Transverse colon (tissue), 3 donors: ENCODE results near the gene KCTD2.
"Not testable (repeated sequence)": the region's sequence is repeated elsewhere in the genome, so short reads cannot be mapped to it uniquely, and the experiment has no call there.

Experiments
- CTCF ChIP-seq, 5 experiments: fragments of 200-600 bp in 3 of 5; fragments of 450-650 bp in 2 of 5; sonication (generic) in 3 of 5; IDR thresholded peaks; 1 replicate in 2 of 5; 2 replicates in 3 of 5; pipeline ENCODE4 v1.5.1; 2016 to 2017; ENCODE audit warnings: antibody characterized with exemption in 5 of 5, inconsistent platforms in 3 of 5, mild to moderate bottlenecking in 2 of 5, moderate library complexity in 1 of 5
- POLR2A ChIP-seq: fragments of 450-650 bp; IDR thresholded peaks from one replicate; pipeline ENCODE4 v1.6.1; 2016; ENCODE audit warnings: antibody characterized with exemption, mild to moderate bottlenecking, moderate library complexity

GRCh38 chr17:75043789-75044188 is 3.2 kb upstream of the KCTD2 start:
- TF ChIP-seq CTCF (IDR thresholded peaks at IDR 0.05); POLR2A: not testable (repeated sequence)
